ENCODE results near the gene TUT1.
"Not testable (repeated sequence)": the region's sequence is repeated elsewhere in the genome, so short reads cannot be mapped to it uniquely, and the experiment has no call there.

The TUT1 gene

DNA sequence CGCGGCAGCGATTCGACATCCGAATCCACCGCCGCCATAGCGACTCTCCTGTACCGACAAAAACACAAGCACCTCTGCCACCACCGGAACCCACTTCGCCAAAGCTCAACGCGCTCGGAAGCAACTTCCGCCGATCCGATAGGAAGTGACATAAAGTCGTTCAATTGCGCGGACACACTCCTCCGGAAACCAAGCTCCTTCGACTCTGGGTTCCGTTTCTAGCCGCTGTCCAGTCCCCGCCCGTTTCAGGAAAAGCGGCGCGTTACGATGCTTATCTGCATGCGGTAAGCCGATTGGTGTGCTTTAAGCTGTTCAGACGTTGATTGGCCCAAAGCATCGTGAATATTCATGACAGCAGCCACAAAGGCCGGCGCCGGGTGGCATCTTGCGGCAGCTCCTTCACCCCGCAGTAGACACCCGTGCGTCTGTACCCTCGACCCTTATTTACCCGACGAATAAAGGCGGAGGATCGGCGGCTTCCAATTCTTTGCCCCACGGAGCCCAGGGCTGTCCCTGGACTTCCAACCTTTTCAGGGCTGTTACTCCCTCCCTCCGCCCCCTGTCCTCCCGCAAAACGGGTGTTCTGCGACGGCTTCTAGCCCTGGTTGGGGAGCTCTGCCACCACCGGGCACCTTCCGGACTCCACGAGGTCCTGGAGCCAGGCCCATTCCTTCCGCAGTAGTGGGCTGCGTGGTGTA, at the start of gene TUT1:
TSS of gene TUT1 (minus strand) at position 76 of the 698 bp plus-strand sequence. CDS start at position 38, 38 bp downstream.
- DNase-seq = peak; percentile 99

DNA sequence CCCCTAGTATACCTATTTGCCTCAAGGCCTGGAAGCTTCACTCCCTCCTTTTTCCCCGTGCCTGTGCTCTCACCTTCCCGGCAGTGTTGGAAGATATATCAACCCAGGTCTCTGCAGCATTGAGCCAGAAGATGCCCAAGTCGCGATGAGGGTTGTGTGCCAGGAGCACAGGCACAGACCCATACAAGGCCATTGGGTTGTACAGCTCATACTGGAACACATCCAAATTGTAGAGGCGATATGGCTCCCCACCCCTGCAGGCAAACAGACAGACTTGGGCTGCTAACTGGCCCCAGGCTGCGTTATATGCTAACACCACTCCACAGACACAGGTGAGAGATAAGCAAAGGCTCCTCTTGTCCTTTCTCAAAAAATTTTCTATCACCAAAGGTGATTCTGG, 41.2 kb upstream of the TUT1 start:
- no peak for DNase-seq

- no peak for DNase-seq
Observed at GRCh38 chr11:62627713-62628112, 36.4 kb upstream of the TUT1 start.

- no peak for DNase-seq
Observed at GRCh38 chr11:62622476-62623089, 31.3 kb upstream of the TUT1 start.

GRCh38 chr11:62621567-62622470, 30.5 kb upstream of the TUT1 start, which contains the start of gene B3GAT3:
Gene B3GAT3, minus strand, starts transcription at chr11:62621986. Its CDS starts 39 bp downstream, at chr11:62621947.
- DNase-seq = peak; percentile 98

- DNase-seq = no peak
Observed at GRCh38 chr11:62621027-62621566, 29.8 kb upstream of the TUT1 start.

DNA sequence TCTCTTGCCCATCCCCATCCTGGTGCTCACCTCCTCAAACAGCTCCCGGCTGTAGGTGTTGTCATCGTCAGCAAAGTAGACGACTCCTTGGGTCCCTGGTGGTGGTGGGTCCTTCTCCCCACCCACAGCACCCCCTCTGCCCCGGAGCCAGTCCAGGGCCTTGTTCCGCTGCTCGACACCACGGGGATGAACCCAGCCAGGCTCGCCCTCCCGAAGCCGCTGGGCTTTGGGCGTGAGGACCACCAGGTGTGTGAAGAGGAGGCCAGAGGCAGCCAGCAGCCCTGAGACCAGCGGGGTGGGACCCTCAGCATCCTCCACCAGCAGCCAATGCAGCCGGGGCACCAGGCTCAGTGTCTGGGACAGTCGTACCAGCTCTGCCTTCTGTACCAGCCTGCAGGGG, 25.6 kb upstream of the TUT1 start:
- DNase-seq = not testable (repeated sequence)

- no peak for DNase-seq
Observed at GRCh38 chr11:62615521-62615920, 24.2 kb upstream of the TUT1 start.

- DNase-seq = peak; percentile 56
Observed at GRCh38 chr11:62614275-62614674, 23.0 kb upstream of the TUT1 start.

DNA sequence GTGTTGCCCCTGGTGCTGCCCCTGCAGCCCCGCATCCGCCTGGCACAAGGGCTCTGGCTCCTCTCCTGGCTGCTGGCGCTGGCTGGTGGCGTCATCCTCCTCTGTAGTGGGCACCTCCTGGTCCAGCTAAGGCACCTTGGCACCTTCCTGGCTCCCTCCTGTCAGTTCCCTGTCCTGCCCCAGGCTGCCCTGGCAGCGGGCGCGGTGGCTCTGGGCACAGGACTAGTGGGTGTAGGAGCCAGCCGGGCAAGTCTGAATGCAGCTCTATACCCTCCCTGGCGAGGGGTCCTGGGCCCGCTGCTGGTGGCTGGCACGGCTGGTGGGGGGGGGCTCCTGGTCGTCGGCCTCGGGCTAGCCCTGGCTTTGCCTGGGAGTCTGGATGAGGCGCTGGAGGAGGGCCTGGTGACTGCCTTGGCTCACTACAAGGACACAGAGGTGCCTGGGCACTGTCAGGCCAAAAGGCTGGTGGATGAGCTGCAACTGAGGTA, 22.0 kb upstream of the TUT1 start:
- DNase-seq = no peak

- DNase-seq = peak; percentile 90
Observed at GRCh38 chr11:62612366-62613290, 21.3 kb upstream of the TUT1 start, which contains the start of the genes EML3 and ROM1. Gene EML3, minus strand, starts transcription at chr11:62612775. Its CDS starts 318 bp downstream, at chr11:62612457. Gene ROM1, plus strand, starts transcription at chr11:62613257. Its CDS starts 25 bp downstream, at chr11:62613282.

GRCh38 chr11:62611705-62612365, 20.5 kb upstream of the TUT1 start:
- peak; percentile 46 for DNase-seq

GRCh38 chr11:62610814-62611704, 19.7 kb upstream of the TUT1 start:
- DNase-seq = no peak

GRCh38 chr11:62610403-62610802, 19.1 kb upstream of the TUT1 start:
- DNase-seq = no peak

GRCh38 chr11:62608776-62609175, 17.5 kb upstream of the TUT1 start:
- DNase-seq = no peak

DNA sequence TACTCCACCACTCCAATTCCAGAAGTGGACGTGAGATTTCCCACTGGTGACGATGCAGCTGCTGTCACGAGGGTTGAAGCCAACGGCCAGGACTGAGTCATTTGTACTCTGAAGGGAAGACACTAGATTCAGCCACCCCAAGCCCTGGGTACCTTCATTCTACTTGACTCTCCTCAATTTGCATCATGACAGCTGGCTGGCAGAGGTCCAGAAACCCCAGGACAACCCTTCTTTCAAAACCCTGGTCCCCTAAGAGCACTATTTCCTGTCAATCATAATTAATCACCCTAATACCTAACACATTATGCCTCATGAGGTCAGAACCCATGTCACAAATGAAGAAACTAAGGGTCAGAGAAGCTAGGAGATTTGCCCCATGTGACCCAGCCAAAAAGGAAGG, 16.4 kb upstream of the TUT1 start:
- DNase-seq = no peak

- DNase-seq = no peak
Observed at GRCh38 chr11:62605902-62606301, 14.6 kb upstream of the TUT1 start.

DNA sequence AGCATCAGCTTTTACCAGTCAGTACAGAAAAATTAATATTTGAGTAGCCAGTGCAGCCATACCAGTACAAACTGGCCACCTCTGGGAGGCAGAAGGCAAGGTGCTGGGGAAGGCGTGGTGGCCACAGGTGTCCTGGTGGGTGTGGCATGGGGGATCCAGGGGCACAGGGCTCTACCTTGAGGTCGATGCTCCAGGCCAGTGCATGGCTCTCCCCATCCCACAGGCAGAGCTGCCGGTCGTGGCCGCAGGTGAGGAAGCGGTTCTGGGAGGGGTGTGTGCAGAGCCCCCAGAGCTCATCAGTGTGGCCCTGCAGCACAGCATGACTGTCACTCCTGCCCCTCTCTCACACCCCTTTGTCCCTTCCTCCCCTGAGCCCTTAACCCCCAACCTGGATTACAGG, 14.1 kb upstream of the TUT1 start:
- DNase-seq = no peak

GRCh38 chr11:62604460-62605120, 13.3 kb upstream of the TUT1 start:
- no peak for DNase-seq

All from activated CD4-positive, alpha-beta T cell treated with anti-CD3 and anti-CD28 coated beads, Interleukin-2, amount 50 U/mL, for 16 hours (primary cell).